Heart left ventricle (tissue), 16 donors: ENCODE measurements around the gene ZNF334. TPM values are rescaled to one million over a fixed set of nuclear protein-coding genes. Genes with fewer than 3 reads are reported as not detected.

Experiments
- ATAC-seq, 4 donors: fragments of 200-7000 bp; cut with Tn5 transposase; one replicate each; pipeline ENCODE4 v1.9.1; 2020 to 2022; ENCODE audit warnings: moderate library complexity in 4 of 4, mild to moderate bottlenecking in 3 of 4, moderate number of reproducible peaks in 1 of 4
- DNase-seq, 5 donors: peaks; one replicate each; pipeline ENCODE4 v3.0.0-alpha.2; 2020
- H3K27ac ChIP-seq, 12 donors: fragments of 200-600 bp; sonication (generic) in 4 of 12; one replicate each; pipeline versions ENCODE4 v1.5.0 to v1.8.0; 2016 to 2022; ENCODE audit warnings: mild to moderate bottlenecking in 2 of 12
- H3K27me3 ChIP-seq, 9 donors: fragments of 200-600 bp; sonication (generic) in 2 of 9; one replicate each; pipeline versions ENCODE4 v1.5.1 to v1.8.0; 2016 to 2022; ENCODE audit warnings: mild to moderate bottlenecking in 3 of 9
- H3K36me3 ChIP-seq, 9 donors: fragments of 200-600 bp; sonication (generic) in 2 of 9; one replicate each; pipeline versions ENCODE4 v1.5.0 to v1.8.0; 2018 to 2022; ENCODE audit warnings: mild to moderate bottlenecking in 2 of 9
- H3K4me1 ChIP-seq, 12 donors: fragments of 200-600 bp; sonication (generic) in 4 of 12; one replicate each; pipeline versions ENCODE4 v1.5.0 to v1.8.0; 2016 to 2022; ENCODE audit warnings: mild to moderate bottlenecking in 3 of 12
- H3K4me3 ChIP-seq, 12 donors: fragments of 200-600 bp; sonication (generic) in 4 of 12; one replicate each; pipeline versions ENCODE4 v1.5.0 to v1.8.0; 2017 to 2022; ENCODE audit warnings: mild to moderate bottlenecking in 9 of 12, moderate library complexity in 4 of 12
- H3K9me3 ChIP-seq, 12 donors: fragments of 200-600 bp; sonication (generic) in 4 of 12; one replicate each; pipeline versions ENCODE4 v1.5.0 to v1.8.0; 2016 to 2022; ENCODE audit warnings: mild to moderate bottlenecking in 1 of 12
- POLR2A ChIP-seq, 2 donors: fragments of 450-650 bp; IDR thresholded peaks; one replicate each; pipeline ENCODE4 v1.6.1; 2017; ENCODE audit warnings: antibody characterized with exemption in 2 of 2, mild to moderate bottlenecking in 2 of 2, moderate library complexity in 2 of 2
- WGBS, 4 donors: extraction: QIAGEN DNeasy Blood & Tissue Kit in 2 of 4; methylation state at CpG; one replicate each; pipeline versions ENCODE4 v1.1.5 to v1.1.7; 2013 to 2018; 5-methylcytosine and 5-hydroxymethylcytosine counted together
- intact Hi-C, 10 donors: fragments of 100-400 bp; cut with DNase I; formaldehyde crosslinking; loops; one replicate each; pipeline versions ENCODE4 v1.11.1 to v1.14.2; 2022
- polyA plus RNA-seq, 2 donors: library from polyadenylated mRNA; stranded (reverse); fragments of 200-250 nt; gene quantifications; one replicate each; pipeline ENCODE4 v1.2.3, GENCODE V29; 2013
- total RNA-seq, 9 donors: library from RNA; depleted of rRNA in 2 of 9; stranded (reverse); fragments of >200 nt in 2 of 9; fragmentation: NEBNext Ultra II Directional in 3 of 9; extraction: Animal tissue kit (Norgen Biotek cat#: 25700) in 3 of 9; gene quantifications; one replicate each; pipeline versions ENCODE4 v1.1.0 to v1.2.4, GENCODE V29; 2016 to 2023
- TF ChIP-seq, protein P1 (sequence below), 12 donors: fragments of 200-600 bp; sonication (generic) in 4 of 12; IDR thresholded peaks; one replicate each; pipeline versions ENCODE4 v1.5.0 to v1.8.0; 2018 to 2022; ENCODE audit warnings: antibody characterized with exemption in 12 of 12, mild to moderate bottlenecking in 5 of 12
- donor health status: ischemic (EF 13 %, LVEDD 7.1; RV severe dilation, severe dysfunction).
- donor health status: healthy with polysubstance abuse.
- donor health status: DM: no; HTN: yes; CAD: no.
- donor health status: DM: no; HTN: no; CAD: no.
- donor health status: ischemic (EF 25% LVEDD 6.9; RV normal size, moderate dysfunction).
- donor health status: ischemic (EF 25% LVEDD 5.7; RV mildly dilated, moderate dysfunction).
- donor health status: healthy.
- donor health status: DM: yes; HTN: yes; CAD: no.
- donor health status: ischemic (EF 35%, LVEDD 5.7; RV mildly dilated, moderate dysfunction).
- donor health status: nonischemic (EF 11% LVEDD 7.7; RV severe dilation, severe dysfunction).
- donor health status: DM: yes; HTN: yes; CAD: no.
- donor health status: PGD.
- donor health status: ischemic (EF 29% LVEDD 5.4; RV normal size, mild dysfunction).
- donor health status: nonischemic (EF 23%, LVEDD 6.1; RV moderate dilation, normal function).

Gene ZNF334
- total and polyA plus RNA-seq, 11 donors = 0.31 to 2.5 (median 1.0) TPM

DNA sequence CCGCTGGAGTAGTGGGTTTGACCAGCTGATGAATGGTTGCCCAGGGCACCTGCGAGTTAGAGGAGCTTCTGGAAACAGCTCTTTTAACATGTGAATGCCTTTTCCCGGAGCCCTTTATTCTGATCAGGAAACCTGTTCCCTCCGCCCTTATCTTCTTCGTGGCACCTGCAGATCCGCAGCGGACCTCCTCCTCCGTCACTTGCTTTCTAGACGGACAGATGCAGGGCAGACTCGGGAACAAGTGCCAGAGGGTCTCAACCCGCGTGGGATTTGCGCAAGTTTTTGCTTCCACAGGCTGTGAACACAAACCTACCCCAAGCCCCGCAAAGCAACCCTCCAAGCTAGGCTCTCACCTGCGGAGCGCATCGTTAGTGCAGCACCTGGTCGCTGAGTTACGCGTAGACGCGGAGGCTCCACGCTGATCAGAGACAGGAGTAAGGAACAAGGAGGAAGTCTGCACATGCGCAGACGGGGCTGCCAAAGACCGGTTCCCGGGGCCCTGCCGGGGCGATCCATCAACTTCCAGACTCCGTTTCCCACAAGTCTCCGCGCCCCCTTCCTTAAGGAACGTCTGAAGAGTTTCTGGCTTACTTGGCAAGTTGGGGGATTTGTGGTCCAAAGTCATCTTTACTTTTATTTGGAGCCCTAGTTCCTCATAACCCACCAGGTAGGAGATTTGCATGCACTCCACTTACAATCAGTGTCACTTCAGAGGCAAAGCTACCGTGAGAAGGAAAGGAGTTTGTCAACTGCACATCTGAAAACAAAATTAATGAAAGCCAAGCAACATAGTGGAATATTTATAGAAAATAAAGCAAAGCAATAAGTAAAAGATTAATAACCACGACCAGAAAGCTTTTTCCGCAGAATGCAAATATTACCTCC, 54.3 kb downstream of the ZNF334 start:
- intact Hi-C loops = no loop called here

DNA sequence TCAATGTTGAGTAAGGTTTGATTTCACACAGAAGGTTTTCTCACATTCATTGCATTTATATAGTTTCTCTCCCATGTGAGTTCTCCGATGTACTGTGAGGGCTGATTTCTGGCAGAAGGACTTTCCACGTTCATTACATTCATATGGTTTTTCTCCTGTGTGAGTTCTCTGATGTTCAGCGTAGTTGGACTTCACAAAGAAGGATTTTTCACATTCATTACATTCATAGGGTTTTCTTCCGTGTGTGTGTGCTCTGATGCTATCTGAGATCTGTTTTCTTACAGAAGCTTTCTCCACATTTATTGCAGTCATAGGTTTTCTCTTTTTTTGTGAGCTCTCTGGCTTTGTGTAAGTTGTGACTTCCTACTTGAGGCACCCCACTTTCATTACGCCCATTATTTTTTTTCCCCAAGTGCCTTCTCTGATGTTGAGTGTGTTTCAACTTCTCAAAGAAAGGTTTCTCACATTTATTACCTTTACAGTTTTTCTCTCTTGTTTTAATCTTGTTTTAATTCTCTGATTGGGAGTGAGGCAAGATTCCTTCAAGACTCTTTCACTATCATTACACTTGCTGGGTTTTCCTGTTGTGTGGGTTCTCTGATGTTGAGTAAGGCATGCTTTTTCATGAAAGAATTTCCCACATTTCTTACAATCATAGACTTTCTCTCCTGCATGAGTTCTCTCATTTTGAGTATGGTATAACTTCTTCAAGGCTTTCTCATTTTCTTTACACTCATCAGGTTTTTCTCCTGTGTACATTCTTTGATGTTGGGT, 56.9 kb downstream of the ZNF334 start:
- DNase-seq = no peak
- Histone ChIP-seq H3K27ac (no peak overlapping the region), H3K4me1 (peaks cover 0 to 9% (median 0%) of the 10 kb centered on the region in 12 donors), H3K36me3 (no peaks in the 10 kb centered on the region), H3K27me3 (peaks cover 0 to 40% (median 8%) of the 10 kb centered on the region in 9 donors), H3K4me3 (no peak overlapping the region), H3K9me3 (peaks cover 0 to 21% (median 7%) of the 10 kb centered on the region in 12 donors)
- ATAC-seq = no peak
- 89 to 93% (median 91%) methylated on average over 5 of the region's 5 CpGs for WGBS, 4 donors
- intact Hi-C loops = no loop called here
- no peak for TF ChIP-seq POLR2A (IDR thresholded peaks at IDR 0.05)
- TF ChIP-seq, protein P1, sequence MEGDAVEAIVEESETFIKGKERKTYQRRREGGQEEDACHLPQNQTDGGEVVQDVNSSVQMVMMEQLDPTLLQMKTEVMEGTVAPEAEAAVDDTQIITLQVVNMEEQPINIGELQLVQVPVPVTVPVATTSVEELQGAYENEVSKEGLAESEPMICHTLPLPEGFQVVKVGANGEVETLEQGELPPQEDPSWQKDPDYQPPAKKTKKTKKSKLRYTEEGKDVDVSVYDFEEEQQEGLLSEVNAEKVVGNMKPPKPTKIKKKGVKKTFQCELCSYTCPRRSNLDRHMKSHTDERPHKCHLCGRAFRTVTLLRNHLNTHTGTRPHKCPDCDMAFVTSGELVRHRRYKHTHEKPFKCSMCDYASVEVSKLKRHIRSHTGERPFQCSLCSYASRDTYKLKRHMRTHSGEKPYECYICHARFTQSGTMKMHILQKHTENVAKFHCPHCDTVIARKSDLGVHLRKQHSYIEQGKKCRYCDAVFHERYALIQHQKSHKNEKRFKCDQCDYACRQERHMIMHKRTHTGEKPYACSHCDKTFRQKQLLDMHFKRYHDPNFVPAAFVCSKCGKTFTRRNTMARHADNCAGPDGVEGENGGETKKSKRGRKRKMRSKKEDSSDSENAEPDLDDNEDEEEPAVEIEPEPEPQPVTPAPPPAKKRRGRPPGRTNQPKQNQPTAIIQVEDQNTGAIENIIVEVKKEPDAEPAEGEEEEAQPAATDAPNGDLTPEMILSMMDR (IDR thresholded peaks at IDR 0.05) = no peak

More for the DNA sequence above, 54.3 kb downstream of the ZNF334 start:
- peak in 1 of 4 donors; percentile 41 for ATAC-seq
- H3K4me3 ChIP-seq = peak overlapping the region in 10 of 12 donors; percentile 13 to 47 (median 22)
- TF ChIP-seq POLR2A (IDR thresholded peaks at IDR 0.05) = no peak
- TF ChIP-seq, protein P1 (IDR thresholded peaks at IDR 0.05) = no peak
- H3K36me3 ChIP-seq = no peaks in the 10 kb centered on the region
- H3K4me1 ChIP-seq = peaks cover 0 to 9% (median 0%) of the 10 kb centered on the region in 12 donors
- H3K27ac ChIP-seq = no peak overlapping the region
- WGBS, 4 donors = 7 to 12% (median 8%) methylated on average over 20 to 36 of the region's 36 CpGs
- H3K9me3 ChIP-seq = peaks cover 0 to 21% (median 7%) of the 10 kb centered on the region in 12 donors
- peaks cover 0 to 40% (median 8%) of the 10 kb centered on the region in 9 donors for H3K27me3 ChIP-seq
- peak in 2 of 5 donors; percentile 43 to 57 for DNase-seq

DNA sequence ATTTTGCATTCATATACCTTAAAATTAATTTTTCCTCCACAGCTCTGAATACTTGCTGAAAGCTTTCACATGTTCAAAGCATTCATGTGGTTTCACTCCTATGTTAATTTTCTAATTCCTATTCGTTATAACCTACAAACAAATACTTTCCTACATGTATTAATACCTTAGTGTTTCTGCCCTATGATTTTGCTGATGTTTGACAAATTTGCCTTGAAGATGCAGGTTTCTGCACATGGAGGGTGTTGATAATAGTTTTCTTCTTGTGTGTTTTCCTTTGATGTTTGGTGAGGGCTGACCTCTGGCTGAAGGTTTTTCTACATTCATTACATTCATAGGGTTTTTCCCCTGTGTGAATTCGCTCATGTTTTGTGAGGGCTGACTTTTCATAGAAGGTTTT, 57.6 kb downstream of the ZNF334 start:
- TF ChIP-seq, protein P1 (IDR thresholded peaks at IDR 0.05) = no peak
- no peak for TF ChIP-seq POLR2A (IDR thresholded peaks at IDR 0.05)
- Histone ChIP-seq H3K4me1 (peaks cover 0 to 9% (median 0%) of the 10 kb centered on the region in 12 donors), H3K27ac (no peak overlapping the region), H3K4me3 (no peak overlapping the region), H3K36me3 (no peaks in the 10 kb centered on the region), H3K27me3 (peaks cover 0 to 35% (median 8%) of the 10 kb centered on the region in 9 donors), H3K9me3 (peaks cover 0 to 21% (median 7%) of the 10 kb centered on the region in 12 donors)
- ATAC-seq (no peak), DNase-seq (no peak)
- intact Hi-C loops = no loop called here
- WGBS, 4 donors = 80 to 88% (median 85%) methylated on average over 2 of the region's 2 CpGs

Other genes starting within 250 kb of the ZNF334 start
- under 1 TPM; 0.13 to 0.90 (median 0.50) TPM for gene CDH22, start 205.1 kb downstream of the ZNF334 start, total RNA-seq
- gene CDH22, start 205.1 kb downstream of the ZNF334 start, polyA plus RNA-seq = under 1 TPM; 0.03 to 0.42 TPM
- 10 to 100 TPM; 22.7 to 57.5 (median 34.5) TPM for gene ELMO2, start 106.9 kb downstream of the ZNF334 start, total RNA-seq
- gene ELMO2, start 106.9 kb downstream of the ZNF334 start, polyA plus RNA-seq = 10 to 100 TPM; 14.6 to 29.0 TPM
- gene OCSTAMP, start 37.1 kb upstream of the ZNF334 start, total RNA-seq = not detected
- not detected for gene OCSTAMP, start 37.1 kb upstream of the ZNF334 start, polyA plus RNA-seq
- gene SLC13A3, start 137.9 kb upstream of the ZNF334 start, total RNA-seq = 1 to 10 TPM in 2 of 9 donors, under 1 TPM in 7; 0.13 to 2.6 (median 0.60) TPM
- under 1 TPM; 0.38 to 0.54 TPM for gene SLC13A3, start 137.9 kb upstream of the ZNF334 start, polyA plus RNA-seq
- 10 to 100 TPM in 1 of 9 donors, 1 to 10 TPM in 8; 5.1 to 10.8 (median 7.9) TPM for gene TP53RK, start 175.9 kb upstream of the ZNF334 start, total RNA-seq
- gene TP53RK, start 175.9 kb upstream of the ZNF334 start, polyA plus RNA-seq = 1 to 10 TPM; 5.0 to 9.9 TPM
- gene SLC2A10, start 196.1 kb upstream of the ZNF334 start, total RNA-seq = 1 to 10 TPM; 2.1 to 6.3 (median 3.1) TPM
- 1 to 10 TPM; 1.4 to 2.4 TPM for gene SLC2A10, start 196.1 kb upstream of the ZNF334 start, polyA plus RNA-seq